Measurements from ENCODE around the gene CIRBP.

CIRBP gene

DNA sequence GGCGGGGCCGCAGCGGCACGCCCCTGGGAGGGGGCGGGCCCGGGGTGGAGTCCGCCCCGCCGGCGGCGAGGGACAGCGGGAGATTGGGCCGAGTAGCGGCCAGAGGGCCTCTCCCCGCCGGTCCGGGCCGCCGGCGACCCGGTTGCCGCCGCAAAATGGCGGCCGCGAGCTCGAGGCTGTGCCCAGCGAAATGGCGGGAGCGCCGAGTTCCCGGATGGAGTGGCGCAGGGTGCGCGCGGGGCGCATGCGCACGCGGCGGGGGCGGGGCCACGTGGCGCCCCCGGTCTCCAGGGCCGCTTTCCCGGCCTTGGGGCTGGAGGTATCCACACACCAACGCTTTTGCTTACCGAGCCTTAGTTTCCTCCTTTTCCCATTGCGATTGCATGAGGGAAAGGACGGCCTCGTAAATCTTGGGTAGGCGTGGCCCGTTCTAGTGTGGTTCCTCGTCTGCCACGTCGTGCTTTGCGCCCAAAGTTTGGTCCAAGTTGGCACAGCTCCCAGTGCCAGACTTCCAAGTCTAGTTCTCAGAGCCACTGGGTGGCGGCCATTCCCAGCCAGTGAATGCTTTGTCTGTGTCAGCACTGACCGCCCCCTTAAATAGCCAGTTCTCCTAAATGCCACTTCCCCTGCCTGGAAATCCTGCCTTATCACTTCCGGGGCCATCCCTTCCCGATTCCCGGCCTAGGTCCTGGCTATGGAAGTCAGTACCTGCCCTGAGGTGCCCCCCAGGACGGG is 513 bp downstream of the CIRBP start:
- H3K27me3 Mint-ChIP-seq (ENCODE audit: low read depth), result peaks cover 5% of the 10 kb centered on the region
- TF ChIP-seq, protein P1, sequence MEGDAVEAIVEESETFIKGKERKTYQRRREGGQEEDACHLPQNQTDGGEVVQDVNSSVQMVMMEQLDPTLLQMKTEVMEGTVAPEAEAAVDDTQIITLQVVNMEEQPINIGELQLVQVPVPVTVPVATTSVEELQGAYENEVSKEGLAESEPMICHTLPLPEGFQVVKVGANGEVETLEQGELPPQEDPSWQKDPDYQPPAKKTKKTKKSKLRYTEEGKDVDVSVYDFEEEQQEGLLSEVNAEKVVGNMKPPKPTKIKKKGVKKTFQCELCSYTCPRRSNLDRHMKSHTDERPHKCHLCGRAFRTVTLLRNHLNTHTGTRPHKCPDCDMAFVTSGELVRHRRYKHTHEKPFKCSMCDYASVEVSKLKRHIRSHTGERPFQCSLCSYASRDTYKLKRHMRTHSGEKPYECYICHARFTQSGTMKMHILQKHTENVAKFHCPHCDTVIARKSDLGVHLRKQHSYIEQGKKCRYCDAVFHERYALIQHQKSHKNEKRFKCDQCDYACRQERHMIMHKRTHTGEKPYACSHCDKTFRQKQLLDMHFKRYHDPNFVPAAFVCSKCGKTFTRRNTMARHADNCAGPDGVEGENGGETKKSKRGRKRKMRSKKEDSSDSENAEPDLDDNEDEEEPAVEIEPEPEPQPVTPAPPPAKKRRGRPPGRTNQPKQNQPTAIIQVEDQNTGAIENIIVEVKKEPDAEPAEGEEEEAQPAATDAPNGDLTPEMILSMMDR (IDR thresholded peaks at IDR 0.05; ENCODE audit: unreplicated experiment in 3 of 3), result no peak
- H3K4me3 Mint-ChIP-seq, result peak overlapping the region; percentile 90 to 94 (median 92)
- H3K4me1 Mint-ChIP-seq, result peaks cover 75% of the 10 kb centered on the region
- H3K27ac Mint-ChIP-seq, result peak overlapping the region; percentile 83 to 98 (median 95)
- H3K9me3 Mint-ChIP-seq, result no peaks in the 10 kb centered on the region
- peaks cover 40% of the 10 kb centered on the region for H3K36me3 Mint-ChIP-seq (ENCODE audit: low read depth)

DNA sequence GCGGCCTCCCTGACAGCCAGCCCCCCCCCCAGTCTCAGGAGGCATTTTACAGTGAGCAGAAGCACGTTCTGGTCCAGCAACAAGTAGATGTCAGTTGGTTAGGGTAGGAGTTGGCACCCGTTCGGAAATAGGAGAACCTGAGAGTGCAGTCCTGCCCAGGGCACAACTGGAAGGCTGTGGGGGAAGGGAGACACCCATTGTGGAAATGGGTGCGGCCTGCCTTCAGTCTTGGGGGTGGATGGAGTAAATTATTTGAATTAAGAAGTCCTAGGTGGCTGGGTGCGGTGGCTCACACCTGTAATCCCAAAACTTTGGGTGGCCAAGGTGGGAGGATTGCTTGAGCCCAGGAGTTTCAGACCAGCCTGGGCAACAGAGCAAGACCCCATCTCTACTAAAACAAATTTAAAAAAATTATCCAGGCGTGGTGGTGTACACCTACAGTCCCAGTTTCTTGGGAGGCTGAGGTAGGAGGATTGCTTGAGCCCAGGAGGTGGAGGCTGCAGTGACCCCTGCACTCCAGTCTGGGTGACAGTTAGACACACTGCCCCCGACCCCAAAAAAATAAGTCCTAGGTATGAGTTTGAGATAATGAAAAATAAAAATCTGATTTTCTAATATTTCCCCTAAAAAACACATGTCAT is 1.2 kb downstream of the CIRBP start:
- TF ChIP-seq, protein P1 (IDR thresholded peaks at IDR 0.05; ENCODE audit: unreplicated experiment in 3 of 3), result no peak
- peaks cover 5% of the 10 kb centered on the region for H3K27me3 Mint-ChIP-seq (ENCODE audit: low read depth)
- peaks cover 40% of the 10 kb centered on the region for H3K36me3 Mint-ChIP-seq (ENCODE audit: low read depth)
- peaks cover 68% of the 10 kb centered on the region for H3K4me1 Mint-ChIP-seq
- H3K27ac Mint-ChIP-seq, result peak overlapping the region; percentile 83 to 98 (median 94)
- H3K4me3 Mint-ChIP-seq, result peak overlapping the region; percentile 90 to 94 (median 92)
- H3K9me3 Mint-ChIP-seq, result no peaks in the 10 kb centered on the region

DNA sequence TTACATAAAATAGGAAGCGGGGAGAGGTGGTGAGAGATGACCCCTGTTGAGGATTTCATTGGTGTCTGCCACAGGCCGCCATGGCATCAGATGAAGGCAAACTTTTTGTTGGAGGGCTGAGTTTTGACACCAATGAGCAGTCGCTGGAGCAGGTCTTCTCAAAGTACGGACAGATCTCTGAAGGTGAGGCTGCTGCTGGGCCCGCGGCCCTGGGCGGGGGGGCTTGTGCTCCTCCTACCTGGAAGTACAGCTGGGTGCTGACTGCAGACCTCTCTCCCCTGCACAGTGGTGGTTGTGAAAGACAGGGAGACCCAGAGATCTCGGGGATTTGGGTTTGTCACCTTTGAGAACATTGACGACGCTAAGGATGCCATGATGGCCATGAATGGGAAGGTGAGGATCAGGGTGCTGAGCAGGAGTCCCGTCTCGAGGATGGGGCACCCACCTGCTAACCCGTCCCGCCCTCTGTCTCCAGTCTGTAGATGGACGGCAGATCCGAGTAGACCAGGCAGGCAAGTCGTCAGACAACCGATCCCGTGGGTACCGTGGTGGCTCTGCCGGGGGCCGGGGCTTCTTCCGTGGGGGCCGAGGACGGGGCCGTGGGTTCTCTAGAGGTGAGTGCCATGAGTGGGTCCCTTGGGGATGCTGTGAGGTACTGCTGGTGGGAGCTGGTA is 1.9 kb downstream of the CIRBP start:
- Mint-ChIP-seq H3K9me3 (no peaks in the 10 kb centered on the region), H3K4me3 (peak overlapping the region; percentile 90 to 94 (median 92)), H3K4me1 (peaks cover 63% of the 10 kb centered on the region), H3K36me3 (ENCODE audit: low read depth) (peaks cover 40% of the 10 kb centered on the region), H3K27ac (peak overlapping the region; percentile 56 to 94 (median 83)), H3K27me3 (ENCODE audit: low read depth) (peaks cover 5% of the 10 kb centered on the region)
- TF ChIP-seq, protein P1 (IDR thresholded peaks at IDR 0.05; ENCODE audit: unreplicated experiment in 3 of 3), result no peak

DNA sequence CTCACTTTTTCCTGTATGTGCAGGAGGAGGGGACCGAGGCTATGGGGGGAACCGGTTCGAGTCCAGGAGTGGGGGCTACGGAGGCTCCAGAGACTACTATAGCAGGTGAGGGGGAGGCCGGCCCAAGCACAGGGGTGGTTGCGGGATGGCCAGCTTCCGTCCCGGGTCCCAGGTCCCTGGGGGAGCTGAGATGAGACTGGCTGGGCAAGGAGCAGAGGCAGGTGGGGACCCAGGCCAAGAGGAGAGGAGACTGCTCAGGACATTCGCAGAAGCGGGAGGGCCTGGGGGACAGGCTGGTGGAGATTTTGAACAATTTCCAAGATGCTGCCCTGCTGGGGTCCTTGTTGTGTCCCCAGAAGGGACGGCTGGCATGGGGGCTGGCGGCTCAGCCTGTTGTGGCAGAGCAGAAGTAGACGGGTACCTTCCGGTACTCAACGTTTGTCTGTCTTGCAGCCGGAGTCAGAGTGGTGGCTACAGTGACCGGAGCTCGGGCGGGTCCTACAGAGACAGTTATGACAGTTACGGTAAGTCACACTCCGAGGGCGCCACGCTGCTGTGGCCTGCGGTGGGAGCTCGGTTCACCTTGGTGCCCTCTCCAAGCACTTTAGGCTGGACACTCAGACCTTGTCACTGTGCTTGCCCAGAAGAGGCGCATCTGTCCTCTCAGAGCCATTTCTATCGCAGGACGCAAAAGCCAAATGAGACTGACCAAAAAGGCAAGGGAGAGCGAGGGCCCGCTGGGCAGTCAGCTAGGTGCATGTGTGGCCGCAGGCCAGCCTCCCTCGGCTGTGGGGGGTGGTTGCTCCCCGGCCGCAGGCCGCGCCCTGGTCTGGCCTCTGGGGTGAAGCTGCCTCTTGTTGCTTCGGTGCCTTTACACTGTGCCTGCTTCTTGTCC is 2.6 kb downstream of the CIRBP start:
- Mint-ChIP-seq H3K36me3 (ENCODE audit: low read depth) (peaks cover 40% of the 10 kb centered on the region), H3K4me3 (peak overlapping the region; percentile 90 to 94 (median 92)), H3K9me3 (no peaks in the 10 kb centered on the region), H3K4me1 (peaks cover 63% of the 10 kb centered on the region), H3K27ac (peak overlapping the region; percentile 70 to 83 (median 79)), H3K27me3 (ENCODE audit: low read depth) (peaks cover 5% of the 10 kb centered on the region)
- TF ChIP-seq, protein P1 (IDR thresholded peaks at IDR 0.05; ENCODE audit: unreplicated experiment in 3 of 3), result no peak

DNA sequence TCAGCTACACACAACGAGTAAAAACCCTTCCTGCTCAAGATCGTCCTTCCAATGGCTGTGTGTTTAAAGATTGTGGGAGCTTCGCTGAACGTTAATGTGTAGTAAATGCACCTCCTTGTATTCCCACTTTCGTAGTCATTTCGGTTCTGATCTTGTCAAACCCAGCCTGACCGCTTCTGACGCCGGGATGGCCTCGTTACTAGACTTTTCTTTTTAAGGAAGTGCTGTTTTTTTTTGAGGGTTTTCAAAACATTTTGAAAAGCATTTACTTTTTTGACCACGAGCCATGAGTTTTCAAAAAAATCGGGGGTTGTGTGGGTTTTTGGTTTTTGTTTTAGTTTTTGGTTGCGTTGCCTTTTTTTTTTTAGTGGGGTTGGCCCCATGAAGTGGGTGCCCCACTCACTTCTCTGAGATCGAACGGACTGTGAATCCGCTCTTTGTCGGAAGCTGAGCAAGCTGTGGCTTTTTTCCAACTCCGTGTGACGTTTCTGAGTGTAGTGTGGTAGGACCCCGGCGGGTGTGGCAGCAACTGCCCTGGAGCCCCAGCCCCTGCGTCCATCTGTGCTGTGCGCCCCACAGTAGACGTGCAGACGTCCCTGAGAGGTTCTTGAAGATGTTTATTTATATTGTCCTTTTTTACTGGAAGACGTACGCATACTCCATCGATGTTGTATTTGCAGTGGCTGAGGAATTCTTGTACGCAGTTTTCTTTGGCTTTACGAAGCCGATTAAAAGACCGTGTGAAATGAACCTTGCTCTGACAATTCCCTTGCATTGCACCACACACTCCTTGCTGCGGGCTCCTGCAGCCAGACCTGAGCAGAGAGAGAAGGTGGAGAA is 3.5 kb downstream of the CIRBP start:
- peaks cover 5% of the 10 kb centered on the region for H3K27me3 Mint-ChIP-seq (ENCODE audit: low read depth)
- TF ChIP-seq, protein P1 (IDR thresholded peaks at IDR 0.05; ENCODE audit: unreplicated experiment in 3 of 3), result no peak
- no peaks in the 10 kb centered on the region for H3K9me3 Mint-ChIP-seq
- H3K27ac Mint-ChIP-seq, result peak overlapping the region; percentile 44 to 85 (median 63)
- peaks cover 56% of the 10 kb centered on the region for H3K4me1 Mint-ChIP-seq
- H3K4me3 Mint-ChIP-seq, result peak overlapping the region; percentile 70 to 94 (median 82)
- peaks cover 40% of the 10 kb centered on the region for H3K36me3 Mint-ChIP-seq (ENCODE audit: low read depth)
